ENCODE measurements around the gene SPDYC. TPM values are rescaled to one million over a fixed set of nuclear protein-coding genes. Genes with fewer than 3 reads are reported as not detected.

Gene SPDYC
- total RNA-seq, 1 donor from 2014 or later: not detected

GRCh38 chr11:65131895-65132237, 38.2 kb upstream of the SPDYC start:
- peaks cover 21% of the 10 kb centered on the region for H3K36me3 Mint-ChIP-seq (ENCODE audit: low read depth, unreplicated experiment)
- H3K27me3 Mint-ChIP-seq (ENCODE audit: unreplicated experiment): peaks cover 21% of the 10 kb centered on the region
- TF ChIP-seq CTCF (IDR thresholded peaks at IDR 0.05; ENCODE audit: unreplicated experiment): no peak
- peak overlapping the region; percentile 13 for H3K27ac Mint-ChIP-seq (ENCODE audit: unreplicated experiment)
- H3K4me1 Mint-ChIP-seq (ENCODE audit: unreplicated experiment): peaks cover 29% of the 10 kb centered on the region
- no peak overlapping the region for H3K4me3 Mint-ChIP-seq (ENCODE audit: unreplicated experiment)
- no peak for DNase-seq (ENCODE audit: low spot score)
- no peaks in the 10 kb centered on the region for H3K9me3 Mint-ChIP-seq (ENCODE audit: unreplicated experiment)

GRCh38 chr11:65132238-65132987, 37.6 kb upstream of the SPDYC start:
- peak overlapping the region; percentile 53 for H3K27ac Mint-ChIP-seq (ENCODE audit: unreplicated experiment)
- no peaks in the 10 kb centered on the region for H3K9me3 Mint-ChIP-seq (ENCODE audit: unreplicated experiment)
- peaks cover 15% of the 10 kb centered on the region for H3K36me3 Mint-ChIP-seq (ENCODE audit: low read depth, unreplicated experiment)
- TF ChIP-seq CTCF (IDR thresholded peaks at IDR 0.05; ENCODE audit: unreplicated experiment): no peak
- peaks cover 29% of the 10 kb centered on the region for H3K4me1 Mint-ChIP-seq (ENCODE audit: unreplicated experiment)
- peak overlapping the region; percentile 99 for H3K4me3 Mint-ChIP-seq (ENCODE audit: unreplicated experiment)
- DNase-seq (ENCODE audit: low spot score): no peak
- H3K27me3 Mint-ChIP-seq (ENCODE audit: unreplicated experiment): peaks cover 22% of the 10 kb centered on the region

DNA sequence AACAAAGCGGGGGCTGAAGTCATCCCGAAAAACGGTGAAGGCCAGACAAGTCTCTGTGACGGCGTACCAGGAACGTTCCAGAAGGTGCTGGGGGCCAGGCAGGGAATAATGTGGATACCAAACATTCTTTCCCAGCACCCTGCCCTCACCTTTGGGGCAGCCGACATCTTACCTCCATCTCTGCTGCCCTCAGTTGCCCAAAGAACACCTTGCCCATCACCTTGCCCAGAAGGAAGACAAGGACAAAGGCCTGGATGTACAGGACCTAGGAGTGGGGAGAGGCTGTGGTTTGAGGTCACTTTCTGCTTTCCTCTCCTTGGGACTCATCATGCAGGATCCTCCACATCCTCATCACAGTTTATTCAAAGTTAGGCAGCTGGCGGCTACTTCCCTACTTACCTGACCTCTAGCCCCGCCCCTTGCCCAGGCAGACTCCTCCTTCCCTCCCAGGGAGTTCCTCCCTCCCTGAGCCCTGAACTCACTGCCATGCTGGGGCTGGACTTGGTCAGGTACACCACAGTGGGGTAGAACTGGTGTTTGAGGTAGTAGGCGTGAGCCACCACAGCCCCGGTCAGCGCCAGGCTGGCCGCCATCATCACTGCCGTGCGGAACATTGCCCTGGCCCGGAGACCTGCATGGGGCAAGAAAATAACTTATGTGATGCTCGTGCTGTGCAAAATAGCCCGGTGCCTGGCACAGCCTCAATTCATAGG, 36.9 kb upstream of the SPDYC start:
- Mint-ChIP-seq H3K4me3 (ENCODE audit: unreplicated experiment) (peak overlapping the region; percentile 99), H3K9me3 (ENCODE audit: unreplicated experiment) (no peaks in the 10 kb centered on the region), H3K27ac (ENCODE audit: unreplicated experiment) (peak overlapping the region; percentile 89), H3K27me3 (ENCODE audit: unreplicated experiment) (peaks cover 25% of the 10 kb centered on the region), H3K4me1 (ENCODE audit: unreplicated experiment) (peaks cover 29% of the 10 kb centered on the region), H3K36me3 (ENCODE audit: low read depth, unreplicated experiment) (peaks cover 15% of the 10 kb centered on the region)
- TF ChIP-seq CTCF (IDR thresholded peaks at IDR 0.05; ENCODE audit: unreplicated experiment): no peak
- peak; percentile 34 for DNase-seq (ENCODE audit: low spot score)

GRCh38 chr11:65133724-65134123, 36.3 kb upstream of the SPDYC start:
- Mint-ChIP-seq H3K36me3 (ENCODE audit: low read depth, unreplicated experiment) (peaks cover 15% of the 10 kb centered on the region), H3K27me3 (ENCODE audit: unreplicated experiment) (peaks cover 25% of the 10 kb centered on the region), H3K9me3 (ENCODE audit: unreplicated experiment) (no peaks in the 10 kb centered on the region), H3K27ac (ENCODE audit: unreplicated experiment) (peak overlapping the region; percentile 89), H3K4me3 (ENCODE audit: unreplicated experiment) (peak overlapping the region; percentile 99), H3K4me1 (ENCODE audit: unreplicated experiment) (peaks cover 29% of the 10 kb centered on the region)
- DNase-seq (ENCODE audit: low spot score): peak; percentile 17
- TF ChIP-seq CTCF (IDR thresholded peaks at IDR 0.05; ENCODE audit: unreplicated experiment): no peak
